HG02610 (cell line): ENCODE data around the gene ASCC1.
"Not testable (repeated sequence)": the region's sequence is repeated elsewhere in the genome, so short reads cannot be mapped to it uniquely, and the experiment has no call there.

Experiments
- ATAC-seq: cut with Tn5 transposase; IDR thresholded peaks from one replicate; pipeline ENCODE4 v1.9.1; 2021; ENCODE audit warnings: mild to moderate bottlenecking, moderate library complexity; ENCODE audit not compliant: unreplicated experiment

ASCC1 gene

GRCh38 chr10:72223743-72224101 lies 7.6 kb upstream of the ASCC1 start:
- no peak for ATAC-seq

GRCh38 chr10:72221278-72221677 lies 5.2 kb upstream of the ASCC1 start:
- ATAC-seq: no peak

- ATAC-seq: no peak
Measured at GRCh38 chr10:72220637-72221036, 4.6 kb upstream of the ASCC1 start.

GRCh38 chr10:72219235-72219814 lies 3.2 kb upstream of the ASCC1 start:
- no peak for ATAC-seq

- ATAC-seq: no peak
Measured at GRCh38 chr10:72218726-72219125, 2.6 kb upstream of the ASCC1 start.

- no peak for ATAC-seq
Measured at GRCh38 chr10:72218325-72218724, 2.2 kb upstream of the ASCC1 start.

- not testable (repeated sequence) for ATAC-seq
Measured at GRCh38 chr10:72211832-72212231, 4.2 kb downstream of the ASCC1 start.

GRCh38 chr10:72211381-72211780 lies 4.7 kb downstream of the ASCC1 start:
- ATAC-seq: not testable (repeated sequence)

- ATAC-seq: not testable (repeated sequence)
Measured at GRCh38 chr10:72208526-72208925, 7.5 kb downstream of the ASCC1 start.

- ATAC-seq: no peak
Measured at GRCh38 chr10:72206511-72207229, 9.4 kb downstream of the ASCC1 start.

- ATAC-seq: no peak
Measured at GRCh38 chr10:72204724-72205123, 11.4 kb downstream of the ASCC1 start.

GRCh38 chr10:72204296-72204695 lies 11.8 kb downstream of the ASCC1 start:
- no peak for ATAC-seq

GRCh38 chr10:72201293-72201692 lies 14.8 kb downstream of the ASCC1 start:
- no peak for ATAC-seq

GRCh38 chr10:72200883-72201282 lies 15.2 kb downstream of the ASCC1 start:
- ATAC-seq: no peak

- no peak for ATAC-seq
Measured at GRCh38 chr10:72194949-72195348, 21.1 kb downstream of the ASCC1 start.

- no peak for ATAC-seq
Measured at GRCh38 chr10:72186982-72187330, 29.1 kb downstream of the ASCC1 start.

GRCh38 chr10:72186258-72186981 lies 29.7 kb downstream of the ASCC1 start:
- ATAC-seq: no peak

GRCh38 chr10:72184156-72184555 lies 31.9 kb downstream of the ASCC1 start:
- no peak for ATAC-seq

- ATAC-seq: no peak
Measured at GRCh38 chr10:72177454-72177853, 38.6 kb downstream of the ASCC1 start.

- ATAC-seq: no peak
Measured at GRCh38 chr10:72176701-72177100, 39.4 kb downstream of the ASCC1 start.

GRCh38 chr10:72175149-72175548 lies 40.9 kb downstream of the ASCC1 start:
- no peak for ATAC-seq

- no peak for ATAC-seq
Measured at GRCh38 chr10:72174297-72174662, 41.8 kb downstream of the ASCC1 start.
